GM12872 (cell line): Measurements from ENCODE around the gene TBC1D7.

Experiments
- CTCF ChIP-seq: IDR thresholded peaks from 3 replicates; pipeline ENCODE4 v1.5.1; 2011; ENCODE audit warnings: low read depth, mild to moderate bottlenecking, low read length, moderate library complexity; ENCODE audit not compliant: insufficient read depth

Gene TBC1D7

GRCh38 chr6:13328076-13328874 is at the start of gene TBC1D7:
TSS of gene TBC1D7 (minus strand) at chr6:13328537. CDS start at chr6:13326898, 1,639 bp downstream.
- no peak for TF ChIP-seq CTCF

GRCh38 chr6:13377054-13377758 is 48.9 kb upstream of the TBC1D7 start:
- TF ChIP-seq CTCF, result no peak

- no peak for TF ChIP-seq CTCF
Measured at GRCh38 chr6:13375360-13375878, 47.1 kb upstream of the TBC1D7 start.

GRCh38 chr6:13373919-13374318 is 45.6 kb upstream of the TBC1D7 start:
- TF ChIP-seq CTCF, result no peak

- TF ChIP-seq CTCF, result no peak
Measured at GRCh38 chr6:13373488-13373886, 45.1 kb upstream of the TBC1D7 start.

- no peak for TF ChIP-seq CTCF
Measured at GRCh38 chr6:13372688-13373487, 44.6 kb upstream of the TBC1D7 start.

GRCh38 chr6:13372076-13372475 is 43.7 kb upstream of the TBC1D7 start:
- no peak for TF ChIP-seq CTCF
